GM19099 (cell line): ENCODE data around the gene OSTF1.

Experiments used
- POLR2A ChIP-seq: IDR thresholded peaks from 3 replicates; pipeline ENCODE4 v1.6.1; 2011; ENCODE audit warnings: low read depth; ENCODE audit not compliant: insufficient read length; ENCODE audit errors: extremely low read depth

OSTF1 gene

GRCh38 chr9:75131700-75132099 lies 43.4 kb downstream of the OSTF1 start:
- TF ChIP-seq POLR2A, result no peak

GRCh38 chr9:75132244-75132643 lies 43.9 kb downstream of the OSTF1 start:
- TF ChIP-seq POLR2A, result no peak

- no peak for TF ChIP-seq POLR2A
These were observed 45.1 kb downstream of the OSTF1 start for GRCh38 chr9:75133396-75133795.

- no peak for TF ChIP-seq POLR2A
These were observed 46.2 kb downstream of the OSTF1 start for GRCh38 chr9:75134495-75134894.

GRCh38 chr9:75138260-75139040 lies 50.1 kb downstream of the OSTF1 start:
- no peak for TF ChIP-seq POLR2A

GRCh38 chr9:75139201-75139600 lies 50.9 kb downstream of the OSTF1 start:
- TF ChIP-seq POLR2A, result no peak

GRCh38 chr9:75140261-75140660 lies 51.9 kb downstream of the OSTF1 start:
- TF ChIP-seq POLR2A, result no peak

GRCh38 chr9:75142202-75142601 lies 53.9 kb downstream of the OSTF1 start:
- no peak for TF ChIP-seq POLR2A

- no peak for TF ChIP-seq POLR2A
These were observed 57.9 kb downstream of the OSTF1 start for GRCh38 chr9:75146229-75146628.

GRCh38 chr9:75147638-75148037 lies 59.3 kb downstream of the OSTF1 start:
- no peak for TF ChIP-seq POLR2A

GRCh38 chr9:75148561-75148960 lies 60.2 kb downstream of the OSTF1 start:
- TF ChIP-seq POLR2A, result no peak

GRCh38 chr9:75149841-75150241 lies 61.5 kb downstream of the OSTF1 start:
- no peak for TF ChIP-seq POLR2A

GRCh38 chr9:75150512-75150911 lies 62.2 kb downstream of the OSTF1 start:
- no peak for TF ChIP-seq POLR2A

- TF ChIP-seq POLR2A, result no peak
These were observed 64.1 kb downstream of the OSTF1 start for GRCh38 chr9:75152416-75152815.

GRCh38 chr9:75156858-75157257 lies 68.5 kb downstream of the OSTF1 start:
- TF ChIP-seq POLR2A, result no peak

GRCh38 chr9:75161116-75161857 lies 73.0 kb downstream of the OSTF1 start:
- TF ChIP-seq POLR2A, result no peak
